ENCODE data around the gene PRR3.
"Not testable (repeated sequence)": the region's sequence is repeated elsewhere in the genome, so short reads cannot be mapped to it uniquely, and the experiment has no call there.

The PRR3 gene, protein sequence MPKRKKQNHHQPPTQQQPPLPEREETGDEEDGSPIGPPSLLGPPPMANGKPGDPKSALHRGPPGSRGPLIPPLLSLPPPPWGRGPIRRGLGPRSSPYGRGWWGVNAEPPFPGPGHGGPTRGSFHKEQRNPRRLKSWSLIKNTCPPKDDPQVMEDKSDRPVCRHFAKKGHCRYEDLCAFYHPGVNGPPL

GRCh38 chr6:30556906-30557682 lies at the start of gene PRR3:
TSS of gene PRR3 (plus strand) at chr6:30557295. CDS start at chr6:30557345, 50 bp downstream.
- peak; percentile 71 to 75 for DNase-seq (ENCODE audit: low read depth in 1 of 2, low spot score in 1 of 2)

- DNase-seq (ENCODE audit: low read depth in 1 of 2, low spot score in 1 of 2) = no peak
Observed at GRCh38 chr6:30507849-30508827, 49.0 kb upstream of the PRR3 start.

DNA sequence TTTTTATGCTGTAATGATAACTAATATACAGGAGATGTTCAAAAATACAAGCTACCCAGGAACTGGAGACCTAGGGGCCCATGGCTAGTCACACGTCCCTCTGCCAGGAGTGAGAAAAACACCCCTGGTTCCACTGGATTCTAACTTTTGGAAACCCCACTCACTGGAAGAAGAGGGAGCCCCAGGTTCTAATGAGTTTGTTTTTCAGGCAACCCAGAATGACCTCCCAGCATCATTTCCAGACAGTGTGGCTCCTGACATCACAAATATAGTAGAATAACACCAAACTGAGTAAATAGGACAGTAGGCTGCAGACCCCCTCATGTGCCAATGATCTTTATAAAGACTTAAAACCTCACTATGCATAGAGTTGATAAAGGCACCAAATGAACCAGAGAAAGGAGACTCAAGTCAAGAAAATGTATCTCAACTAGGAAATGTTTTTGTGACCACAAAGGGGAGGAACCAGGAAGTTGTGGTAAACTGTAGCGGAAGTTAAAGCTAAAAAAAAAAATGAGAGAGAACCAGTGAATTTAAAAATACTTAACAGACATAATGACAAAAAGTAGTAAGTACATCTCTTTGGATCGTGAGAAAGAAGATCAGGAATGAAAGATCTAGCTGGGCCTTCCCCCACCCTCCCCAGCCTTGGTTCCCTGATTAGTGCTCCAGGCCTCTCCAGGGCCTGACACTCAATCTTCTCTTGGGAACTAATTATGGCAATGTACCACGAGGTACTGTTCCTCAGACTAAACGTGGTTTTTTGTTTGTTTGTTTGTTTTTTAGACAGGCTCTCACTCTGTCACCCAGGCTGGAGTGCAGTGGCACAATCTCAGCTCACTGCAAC lies 48.0 kb upstream of the PRR3 start:
- DNase-seq (ENCODE audit: low read depth in 1 of 2, low spot score in 1 of 2) = no peak

DNA sequence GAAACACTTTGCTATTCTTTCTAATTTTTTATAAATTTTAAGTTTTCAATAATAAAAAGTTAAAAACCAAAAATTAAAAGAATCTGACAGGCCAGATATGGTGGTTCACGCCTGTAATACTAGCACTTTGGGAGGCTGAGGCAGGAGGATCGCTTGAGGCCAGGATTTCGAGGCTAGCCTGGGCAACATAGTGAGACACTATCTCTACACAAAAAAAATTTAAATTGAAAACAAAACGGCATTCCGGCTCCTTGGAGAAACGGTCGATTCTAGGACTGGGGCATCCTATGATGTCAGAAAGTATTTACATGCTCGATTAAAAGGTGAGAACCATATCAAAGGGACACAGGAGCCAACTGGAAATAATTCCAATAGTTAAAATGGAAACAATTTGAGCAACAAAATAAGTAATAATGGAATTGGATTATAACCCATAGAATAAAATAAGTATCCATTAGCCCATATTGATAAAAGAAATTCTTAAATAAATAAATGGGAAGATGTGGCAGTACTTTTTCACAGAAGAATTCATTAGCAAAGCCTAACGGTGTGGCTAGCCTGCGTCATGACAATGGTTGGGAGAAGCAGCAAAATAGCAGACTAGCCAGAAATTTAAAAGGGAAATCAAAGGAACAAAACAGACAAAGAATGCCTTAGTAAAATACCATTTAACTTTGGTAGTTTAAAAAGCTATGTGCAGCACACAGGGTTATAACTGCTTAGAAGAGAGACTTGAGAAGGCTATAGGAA lies 46.5 kb upstream of the PRR3 start:
- DNase-seq (ENCODE audit: low read depth in 1 of 2, low spot score in 1 of 2) = no peak

- DNase-seq (ENCODE audit: low read depth in 1 of 2, low spot score in 1 of 2) = no peak
Observed at GRCh38 chr6:30511169-30511546, 45.9 kb upstream of the PRR3 start.

DNA sequence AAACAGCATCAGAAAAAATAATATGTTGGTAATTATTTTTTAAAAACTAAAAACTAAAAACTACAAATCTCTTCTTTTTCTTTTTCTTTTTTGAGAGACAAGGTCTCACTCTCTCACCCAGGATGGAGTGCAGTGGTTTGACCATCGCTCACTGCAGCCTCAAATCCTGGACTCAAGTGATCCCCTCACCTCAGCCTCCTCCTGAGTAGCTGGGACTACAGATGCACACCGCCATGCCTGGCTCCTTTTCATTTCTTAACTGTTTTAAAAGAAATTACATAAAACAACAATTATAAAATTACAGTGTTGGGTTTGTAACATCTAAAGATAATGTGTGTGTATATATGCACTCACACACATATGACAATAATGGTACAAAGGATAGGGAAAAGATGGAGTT lies 43.6 kb upstream of the PRR3 start:
- DNase-seq (ENCODE audit: low read depth in 1 of 2, low spot score in 1 of 2) = no peak

- no peak for DNase-seq (ENCODE audit: low read depth in 1 of 2, low spot score in 1 of 2)
Observed at GRCh38 chr6:30515106-30515505, 42.0 kb upstream of the PRR3 start.

GRCh38 chr6:30515944-30516753 lies 40.9 kb upstream of the PRR3 start:
- DNase-seq (ENCODE audit: low read depth in 1 of 2, low spot score in 1 of 2) = peak; percentile 77 to 83

DNA sequence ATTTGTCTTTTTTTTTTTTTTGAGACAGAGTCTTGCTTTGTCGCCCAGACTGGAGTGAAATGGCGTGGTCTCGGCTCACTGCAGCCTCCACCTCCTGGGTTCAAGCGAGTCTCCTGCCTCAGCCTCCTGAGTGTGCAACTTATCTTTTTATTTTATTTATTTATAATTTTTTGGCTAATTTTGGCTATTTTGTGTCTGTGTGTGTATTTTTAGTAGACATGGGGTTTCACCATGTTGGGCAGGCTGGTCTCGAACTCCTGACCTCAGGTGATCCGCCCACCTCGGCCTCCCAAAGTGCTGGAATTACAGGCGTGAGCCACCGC lies 40.4 kb upstream of the PRR3 start:
- not testable (repeated sequence) for DNase-seq (ENCODE audit: low read depth in 1 of 2, low spot score in 1 of 2)

GRCh38 chr6:30517767-30518504 lies 39.2 kb upstream of the PRR3 start:
- DNase-seq (ENCODE audit: low read depth in 1 of 2, low spot score in 1 of 2) = not testable (repeated sequence)

DNA sequence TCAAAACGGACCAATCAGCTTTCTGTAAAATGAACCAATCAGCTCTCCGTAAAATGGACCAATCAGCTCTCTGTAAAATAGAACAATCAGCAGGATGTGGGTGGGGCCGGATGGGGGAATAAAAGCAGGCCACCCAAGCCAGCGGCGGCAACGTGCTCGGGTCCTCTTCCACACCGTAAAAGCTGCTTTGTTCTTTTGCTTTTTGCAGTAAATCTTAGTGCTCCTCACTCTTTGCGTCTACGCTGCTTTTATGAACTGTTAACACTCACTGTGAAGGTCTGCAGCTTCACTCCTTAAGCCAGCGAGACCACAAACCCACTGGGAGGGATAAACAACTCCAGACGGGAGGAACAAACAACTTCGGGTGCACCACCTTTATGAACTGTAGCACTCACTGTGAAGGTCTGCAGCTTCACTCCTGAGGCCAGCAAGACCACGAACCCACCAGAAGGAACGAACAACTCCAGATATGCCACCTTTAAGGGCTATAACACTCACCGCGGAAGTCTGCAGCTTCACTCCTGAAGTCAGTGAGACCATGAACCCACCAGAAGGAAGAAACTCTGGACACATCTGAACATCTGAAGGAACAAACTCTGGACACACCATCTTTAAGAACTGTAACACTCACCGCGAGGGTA lies 38.5 kb upstream of the PRR3 start:
- DNase-seq (ENCODE audit: low read depth in 1 of 2, low spot score in 1 of 2) = not testable (repeated sequence)

GRCh38 chr6:30520522-30520921 lies 36.6 kb upstream of the PRR3 start:
- no peak for DNase-seq (ENCODE audit: low read depth in 1 of 2, low spot score in 1 of 2)

DNA sequence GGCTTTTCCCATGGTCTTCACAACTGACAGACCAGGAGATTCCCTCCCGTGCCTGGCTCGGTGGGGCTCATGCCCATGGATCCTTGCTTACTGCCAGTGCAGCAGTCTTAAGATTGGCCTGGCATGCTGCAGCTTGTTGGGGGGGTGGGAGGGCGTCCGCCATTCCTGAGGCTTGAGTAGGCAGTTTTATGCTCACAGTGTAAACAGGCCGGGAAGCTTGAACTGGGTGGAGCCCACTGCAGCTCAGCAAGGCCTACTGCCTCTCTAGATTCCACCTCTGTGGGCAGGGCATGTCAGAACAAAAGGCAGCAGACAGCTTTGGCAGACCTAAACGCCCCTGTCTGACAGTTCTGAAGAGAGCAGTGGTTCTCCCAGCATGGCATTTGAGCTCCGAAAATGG lies 36.0 kb upstream of the PRR3 start:
- not testable (repeated sequence) for DNase-seq (ENCODE audit: low read depth in 1 of 2, low spot score in 1 of 2)

- DNase-seq (ENCODE audit: low read depth in 1 of 2, low spot score in 1 of 2) = not testable (repeated sequence)
Observed at GRCh38 chr6:30521952-30522351, 35.1 kb upstream of the PRR3 start.

GRCh38 chr6:30526444-30526843 lies 30.7 kb upstream of the PRR3 start:
- DNase-seq (ENCODE audit: low read depth in 1 of 2, low spot score in 1 of 2) = not testable (repeated sequence)

GRCh38 chr6:30529349-30529875 lies 27.7 kb upstream of the PRR3 start:
- not testable (repeated sequence) for DNase-seq (ENCODE audit: low read depth in 1 of 2, low spot score in 1 of 2)

GRCh38 chr6:30530014-30530413 lies 27.1 kb upstream of the PRR3 start:
- no peak for DNase-seq (ENCODE audit: low read depth in 1 of 2, low spot score in 1 of 2)

Measured in activated T-helper 1 cell treated with anti-CD3 and anti-CD28 coated beads, Interleukin-2, amount 50 U/mL, for 16 hours (primary cell).